Lower leg skin (tissue), 4 donors: Measurements from ENCODE around the gene POLR3B. TPM values are rescaled to one million over a fixed set of nuclear protein-coding genes. Genes with fewer than 3 reads are reported as not detected.

Source experiments
- DNase-seq, 2 donors: peaks; one replicate each; pipeline ENCODE4 v3.0.0-alpha.2; 2019; ENCODE audit warnings: low spot score in 2 of 2
- H3K4me3 ChIP-seq: fragments of 200-600 bp; sonication (generic); 2 replicates; pipeline ENCODE4 v1.5.1; 2017; ENCODE audit warnings: mild to moderate bottlenecking, low read depth; ENCODE audit not compliant: poor library complexity, severe bottlenecking
- POLR2A ChIP-seq, 2 donors: fragments of 450-650 bp; IDR thresholded peaks; one replicate each; pipeline ENCODE4 v1.6.1; 2016 to 2017; ENCODE audit warnings: antibody characterized with exemption in 2 of 2, mild to moderate bottlenecking in 1 of 2, moderate library complexity in 1 of 2
- WGBS, 2 donors: methylation state at CpG; one replicate each; pipeline ENCODE4 v1.1.5; 2018; 5-methylcytosine and 5-hydroxymethylcytosine counted together
- intact Hi-C: fragments of 100-400 bp; cut with DNase I; formaldehyde crosslinking; loops from one replicate; pipeline ENCODE4 v1.15.0; 2023; ENCODE audit warnings: low total_unique reads
- total RNA-seq, 4 donors: library from RNA; depleted of rRNA; stranded (reverse); fragments of >200 nt; gene quantifications; one replicate each; pipeline ENCODE4 v1.1.0, GENCODE V29; 2016
- TF ChIP-seq, protein P1 (sequence below), 3 donors: fragments of 450-650 bp; IDR thresholded peaks; one replicate each; pipeline ENCODE4 v1.5.1; 2016; ENCODE audit warnings: antibody characterized with exemption in 3 of 3, mild to moderate bottlenecking in 3 of 3, moderate library complexity in 2 of 3

POLR3B gene
- total RNA-seq, 4 donors from 2014 or later: 9.4 to 12.9 (median 12.1) TPM

DNA sequence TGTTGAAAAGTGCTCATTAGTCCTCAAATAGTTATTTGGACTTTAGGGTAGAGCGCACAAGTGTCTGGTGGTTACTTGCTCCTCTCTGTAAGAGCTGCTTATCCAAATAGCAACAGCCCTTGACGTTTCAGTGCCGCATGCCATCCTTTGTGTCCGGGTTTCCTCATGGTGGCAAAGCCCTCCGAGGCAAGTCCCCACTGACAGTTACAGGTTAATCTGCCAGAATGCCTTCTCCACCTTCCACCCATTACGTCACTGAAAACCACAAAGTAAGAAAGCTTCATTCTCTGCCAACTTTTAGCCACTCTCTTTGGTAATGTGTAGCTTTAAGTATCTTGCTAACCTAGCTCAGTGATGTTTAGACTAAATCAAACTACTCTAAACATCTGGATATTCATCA is 78.6 kb downstream of the POLR3B start:
- intact Hi-C loops: no loop called here
- H3K4me3 ChIP-seq: no peak overlapping the region
- no peak for DNase-seq
- TF ChIP-seq, protein P1, sequence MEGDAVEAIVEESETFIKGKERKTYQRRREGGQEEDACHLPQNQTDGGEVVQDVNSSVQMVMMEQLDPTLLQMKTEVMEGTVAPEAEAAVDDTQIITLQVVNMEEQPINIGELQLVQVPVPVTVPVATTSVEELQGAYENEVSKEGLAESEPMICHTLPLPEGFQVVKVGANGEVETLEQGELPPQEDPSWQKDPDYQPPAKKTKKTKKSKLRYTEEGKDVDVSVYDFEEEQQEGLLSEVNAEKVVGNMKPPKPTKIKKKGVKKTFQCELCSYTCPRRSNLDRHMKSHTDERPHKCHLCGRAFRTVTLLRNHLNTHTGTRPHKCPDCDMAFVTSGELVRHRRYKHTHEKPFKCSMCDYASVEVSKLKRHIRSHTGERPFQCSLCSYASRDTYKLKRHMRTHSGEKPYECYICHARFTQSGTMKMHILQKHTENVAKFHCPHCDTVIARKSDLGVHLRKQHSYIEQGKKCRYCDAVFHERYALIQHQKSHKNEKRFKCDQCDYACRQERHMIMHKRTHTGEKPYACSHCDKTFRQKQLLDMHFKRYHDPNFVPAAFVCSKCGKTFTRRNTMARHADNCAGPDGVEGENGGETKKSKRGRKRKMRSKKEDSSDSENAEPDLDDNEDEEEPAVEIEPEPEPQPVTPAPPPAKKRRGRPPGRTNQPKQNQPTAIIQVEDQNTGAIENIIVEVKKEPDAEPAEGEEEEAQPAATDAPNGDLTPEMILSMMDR (IDR thresholded peaks at IDR 0.05): no peak
- TF ChIP-seq POLR2A (IDR thresholded peaks at IDR 0.05): no peak
- WGBS, 2 donors: 85 to 94% methylated on average over 6 of the region's 6 CpGs

DNA sequence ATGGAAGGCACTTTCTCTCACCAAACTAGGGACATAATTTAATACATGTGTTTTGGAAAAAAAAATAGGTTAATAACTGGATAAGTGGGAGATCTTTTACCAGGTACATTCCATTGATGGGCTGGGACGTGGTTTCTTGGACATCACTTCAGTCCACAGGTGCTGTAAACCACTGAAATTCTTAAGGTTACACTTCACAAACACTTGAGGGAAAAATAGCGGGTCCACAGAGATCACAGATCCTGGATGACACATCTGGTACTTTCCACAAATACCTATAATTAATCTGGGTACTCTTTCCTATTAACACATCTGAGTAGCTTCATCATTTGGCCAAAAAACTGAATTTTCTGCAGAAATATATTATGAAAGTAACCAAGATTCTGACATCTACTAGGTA is 85.0 kb downstream of the POLR3B start:
- intact Hi-C loops: no loop called here

DNA sequence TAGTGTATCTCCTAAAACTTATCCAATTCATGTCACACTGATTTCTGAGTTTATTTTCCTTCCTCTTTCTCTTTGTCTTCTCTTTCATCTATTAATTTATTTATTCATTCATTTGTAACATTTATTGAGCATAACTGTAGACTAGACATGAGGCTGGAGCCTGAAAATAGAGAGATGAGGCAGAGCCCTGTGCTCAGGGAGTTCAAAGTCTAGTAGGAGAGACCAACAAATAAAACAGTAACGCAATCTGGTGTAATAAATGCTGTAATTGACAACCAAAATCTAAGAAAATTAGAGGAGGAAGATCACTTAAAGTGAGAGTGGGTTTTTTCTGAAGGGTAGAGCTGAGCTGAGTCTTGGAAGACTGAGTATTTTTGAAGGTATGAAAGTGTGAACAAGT is 87.5 kb downstream of the POLR3B start:
- WGBS, 2 donors: 0 to 79% methylated on average over 1 of the region's 1 CpG
- no peak for DNase-seq
- H3K4me3 ChIP-seq: no peak overlapping the region
- intact Hi-C loops: no loop called here
- TF ChIP-seq, protein P1 (IDR thresholded peaks at IDR 0.05): no peak
- TF ChIP-seq POLR2A (IDR thresholded peaks at IDR 0.05): no peak

More for the DNA sequence above, 85.0 kb downstream of the POLR3B start:
- no peak for DNase-seq
- no peak overlapping the region for H3K4me3 ChIP-seq
- no peak for TF ChIP-seq POLR2A (IDR thresholded peaks at IDR 0.05)
- TF ChIP-seq, protein P1 (IDR thresholded peaks at IDR 0.05): no peak
- WGBS, 2 donors: 86 to 94% methylated on average over 2 of the region's 2 CpGs

DNA sequence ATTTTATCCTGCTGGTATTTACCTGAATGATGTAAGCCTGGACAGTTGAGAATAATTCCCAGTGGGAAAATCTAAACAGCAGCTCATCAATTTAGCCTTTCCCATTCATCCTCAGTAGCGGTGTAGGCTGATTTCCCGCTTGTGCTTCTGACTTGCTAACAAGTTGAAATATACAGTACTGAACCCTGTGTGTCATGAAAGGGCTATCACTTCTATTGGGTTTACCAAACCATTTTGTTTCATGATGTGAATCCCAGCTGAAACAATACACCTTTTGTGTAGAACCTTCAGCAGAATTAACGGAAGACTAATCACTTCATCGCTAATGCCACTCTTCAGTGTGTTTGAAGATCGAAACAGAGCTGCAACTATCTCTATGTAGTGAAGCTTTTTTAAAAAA is 88.4 kb downstream of the POLR3B start:
- no peak for DNase-seq
- no peak for TF ChIP-seq POLR2A (IDR thresholded peaks at IDR 0.05)
- WGBS, 2 donors: 90 to 98% methylated on average over 5 of the region's 5 CpGs

DNA sequence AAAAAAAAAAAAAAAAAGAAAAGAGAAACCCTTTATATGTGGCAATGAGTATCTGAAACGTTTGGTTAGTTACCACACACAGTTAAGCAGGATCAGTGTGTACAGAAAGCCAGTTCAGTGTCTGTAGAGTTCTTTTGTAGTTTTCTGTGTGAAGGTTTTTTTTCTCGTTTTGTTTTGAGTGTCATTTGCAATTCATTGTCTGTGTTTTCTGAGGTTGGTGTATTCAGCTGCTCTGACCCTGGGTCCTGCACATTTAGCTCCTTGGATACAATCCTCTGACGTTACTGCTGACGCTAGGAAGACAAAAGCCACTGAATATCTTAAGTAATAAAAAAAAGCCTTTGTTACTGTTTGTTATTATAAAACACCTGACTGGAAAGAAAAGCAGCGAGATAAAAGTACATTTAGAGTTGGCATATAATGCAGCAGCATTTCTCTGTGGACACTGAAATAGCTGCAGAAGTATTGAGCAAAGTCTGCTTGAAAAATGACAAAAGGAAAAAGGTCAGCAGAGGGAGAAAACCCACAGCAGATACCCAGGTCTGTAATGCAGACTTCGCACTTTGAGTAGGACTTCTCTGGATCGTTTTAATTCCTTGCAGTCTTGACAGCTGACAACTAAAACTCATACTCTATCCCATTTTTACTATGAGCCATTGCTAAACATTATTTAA is 89.0 kb downstream of the POLR3B start:
- DNase-seq: no peak
- intact Hi-C loops: no loop called here
- WGBS, 2 donors: 74 to 80% methylated on average over 7 of the region's 7 CpGs
- no peak overlapping the region for H3K4me3 ChIP-seq
- TF ChIP-seq, protein P1 (IDR thresholded peaks at IDR 0.05): no peak
- TF ChIP-seq POLR2A (IDR thresholded peaks at IDR 0.05): no peak

More for the DNA sequence above, 88.4 kb downstream of the POLR3B start:
- intact Hi-C loops: no loop called here
- no peak overlapping the region for H3K4me3 ChIP-seq

DNA sequence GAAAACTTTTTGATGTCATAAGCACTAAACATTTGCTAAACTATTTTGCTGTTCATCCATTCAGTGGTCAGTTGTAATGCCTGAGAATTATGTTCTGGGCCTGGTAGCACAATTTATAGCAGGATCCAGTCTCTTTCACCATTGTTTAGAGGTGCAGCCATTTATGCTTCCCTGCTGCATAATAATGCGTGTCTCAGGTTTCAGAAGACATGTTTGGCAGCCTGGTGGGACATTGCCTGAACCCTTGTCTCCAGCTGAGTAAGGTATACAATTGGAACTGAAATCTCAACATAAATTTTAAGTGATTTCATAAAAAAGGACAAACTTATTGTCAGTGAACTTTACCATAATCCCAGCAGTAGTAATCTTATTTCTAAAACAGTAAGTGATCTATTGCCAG is 94.8 kb downstream of the POLR3B start:
- no peak overlapping the region for H3K4me3 ChIP-seq
- TF ChIP-seq, protein P1 (IDR thresholded peaks at IDR 0.05): no peak
- no peak for TF ChIP-seq POLR2A (IDR thresholded peaks at IDR 0.05)
- DNase-seq: no peak
- intact Hi-C loops: no loop called here
- WGBS, 2 donors: 92 to 96% methylated on average over 1 of the region's 1 CpG
